GM23248 (cell line): ENCODE results near the gene MAML2. TPM values are rescaled to one million over a fixed set of nuclear protein-coding genes. Genes with fewer than 3 reads are reported as not detected.
A peak's percentile ranks its signal among the peaks of the same experiment; 100 is the strongest.

Experiments used
- DNase-seq: peaks from one replicate; pipeline ENCODE4 v3.0.0-alpha.2; 2015
- H2AFZ ChIP-seq: fragments of 200-600 bp; sonication (generic); 2 replicates; pipeline ENCODE4 v1.6.1; 2016; ENCODE audit warnings: antibody characterized with exemption
- H3F3A ChIP-seq: fragments of 200-600 bp; sonication (generic); 2 replicates; pipeline ENCODE4 v1.6.1; 2016; ENCODE audit warnings: mild to moderate bottlenecking, antibody characterized with exemption, mixed run types; ENCODE audit not compliant: insufficient read depth
- H3K27ac ChIP-seq: fragments of 200-600 bp; sonication (generic); 2 replicates; pipeline ENCODE4 v1.5.1; 2016; ENCODE audit warnings: mild to moderate bottlenecking
- H3K27me3 ChIP-seq: fragments of 200-600 bp; sonication (generic); replicated peaks from 2 replicates; pipeline ENCODE4 v1.6.1; 2016; ENCODE audit warnings: mild to moderate bottlenecking; ENCODE audit not compliant: insufficient read depth
- H3K36me3 ChIP-seq: fragments of 200-600 bp; sonication (generic); 2 replicates; pipeline ENCODE4 v1.6.1; 2016; ENCODE audit warnings: low read depth, mild to moderate bottlenecking
- H3K4me1 ChIP-seq: fragments of 200-600 bp; sonication (generic); 2 replicates; pipeline ENCODE4 v1.6.1; 2016; ENCODE audit warnings: mild to moderate bottlenecking; ENCODE audit not compliant: insufficient read depth
- H3K4me2 ChIP-seq: fragments of 200-600 bp; sonication (generic); one replicate; pipeline ENCODE4 v1.6.1; 2016; ENCODE audit warnings: mild to moderate bottlenecking; ENCODE audit not compliant: unreplicated experiment
- H3K4me3 ChIP-seq: fragments of 200-600 bp; sonication (generic); 2 replicates; pipeline ENCODE4 v1.5.1; 2016; ENCODE audit warnings: mild to moderate bottlenecking
- H3K79me2 ChIP-seq: fragments of 200-600 bp; sonication (generic); 2 replicates; pipeline ENCODE4 v1.6.1; 2016; ENCODE audit warnings: mild to moderate bottlenecking; ENCODE audit not compliant: insufficient read depth
- H3K9ac ChIP-seq: fragments of 200-600 bp; sonication (generic); 2 replicates; pipeline ENCODE4 v1.6.1; 2016; ENCODE audit warnings: mild to moderate bottlenecking
- H3K9me2 ChIP-seq: fragments of 200-600 bp; sonication (generic); 2 replicates; pipeline ENCODE4 v1.6.1; 2016; ENCODE audit warnings: mixed run types, mild to moderate bottlenecking, moderate library complexity; ENCODE audit not compliant: insufficient read depth
- H3K9me3 ChIP-seq: fragments of 200-600 bp; sonication (generic); one replicate; pipeline ENCODE4 v1.6.1; 2017; ENCODE audit warnings: low read depth
- H4K20me1 ChIP-seq: fragments of 200-600 bp; sonication (generic); 2 replicates; pipeline ENCODE4 v1.6.0; 2016; ENCODE audit not compliant: insufficient read depth
- EZH2 ChIP-seq: fragments of 200-600 bp; sonication (generic); IDR thresholded peaks from 2 replicates; pipeline ENCODE4 v1.6.1; 2018; ENCODE audit warnings: antibody characterized with exemption, mild to moderate bottlenecking; ENCODE audit not compliant: insufficient read depth, poor library complexity, severe bottlenecking
- EZH2phosphoT487 ChIP-seq: fragments of 200-600 bp; sonication (generic); IDR thresholded peaks from 2 replicates; pipeline ENCODE4 v1.6.1; 2018; ENCODE audit warnings: antibody characterized with exemption, moderate library complexity, mild to moderate bottlenecking, low read depth; ENCODE audit not compliant: insufficient read depth
- whole genome bisulfite sequencing, 2 experiments: methylation state at CpG; one replicate each; pipeline ENCODE4 v1.1.6; 2015 to 2017; ENCODE audit warnings: low lambda C conversion rate in 2 of 2, low coverage in 1 of 2; ENCODE audit errors: missing lambda C conversion rate in 2 of 2; 5-methylcytosine and 5-hydroxymethylcytosine counted together
- in situ Hi-C: fragments of 300-500 bp; cut with MboI; formaldehyde crosslinking; loops from 2 replicates; pipeline ENCODE4 v1.15.0; 2020
- polyA plus RNA-seq: library from polyadenylated mRNA; unstranded; fragments of >200 nt; fragmentation: Nextera tagmentation; extraction: Ambion mirVana; gene quantifications from 2 replicates; pipeline ENCODE4 v1.2.1, GENCODE V29; 2016
- total RNA-seq: library from RNA; depleted of rRNA; stranded (reverse); fragments of >200 nt; shearing (Covaris generic); gene quantifications from 2 replicates; pipeline ENCODE4 v1.2.3, GENCODE V29; 2014

Gene MAML2
- total and polyA plus RNA-seq, 2 experiments from 2014 or later = 7.4 to 23.7 TPM

DNA sequence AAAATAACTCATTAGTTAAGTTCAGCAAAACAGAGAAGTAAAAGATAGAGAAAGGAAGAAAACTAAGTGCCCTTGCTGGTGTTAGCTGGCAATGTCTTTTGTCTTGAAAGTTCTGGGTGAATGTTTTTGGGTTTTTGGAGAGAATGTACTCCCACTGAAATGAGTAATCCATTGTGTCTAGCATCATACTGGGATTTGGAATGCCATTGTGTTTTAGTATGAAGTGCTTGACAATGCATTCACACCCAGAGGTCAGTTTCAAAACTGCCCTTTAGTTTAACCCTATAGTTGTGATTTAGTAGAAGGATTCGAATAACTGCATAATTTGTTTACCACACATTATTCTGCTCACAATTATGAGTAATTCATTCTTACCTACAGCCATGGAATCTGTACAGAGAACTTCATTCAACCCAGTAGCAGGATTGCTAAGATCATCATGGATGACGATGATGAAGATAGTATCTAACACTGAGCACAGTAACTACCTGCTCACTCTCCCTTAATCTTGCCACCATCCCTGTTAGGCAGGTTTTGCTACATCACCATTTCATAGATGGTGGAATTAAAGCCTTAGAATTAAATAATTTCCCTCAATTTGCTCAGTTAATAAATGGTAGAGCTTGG lies 33.9 kb downstream of the MAML2 start:
- peaks cover 77% of the 10 kb centered on the region for H3K79me2 ChIP-seq
- WGBS, 2 experiments = 28 to 34% methylated on average over 2 of the region's 2 CpGs
- peaks cover 96% of the 10 kb centered on the region for H3K4me1 ChIP-seq
- TF ChIP-seq EZH2phosphoT487 = no peak
- in situ Hi-C loops = no loop called here
- no peaks in the 10 kb centered on the region for H3K9me2 ChIP-seq
- H2AFZ ChIP-seq = no peak overlapping the region
- H3F3A ChIP-seq = peaks cover 96% of the 10 kb centered on the region
- peak; percentile 87 for DNase-seq
- H3K36me3 ChIP-seq = no peaks in the 10 kb centered on the region
- H4K20me1 ChIP-seq = no peaks in the 10 kb centered on the region
- peak overlapping the region; percentile 96 for H3K4me2 ChIP-seq
- peak overlapping the region; percentile 91 for H3K9ac ChIP-seq
- no peaks in the 10 kb centered on the region for H3K27me3 ChIP-seq
- H3K27ac ChIP-seq = peak overlapping the region; percentile 99
- H3K9me3 ChIP-seq = no peaks in the 10 kb centered on the region
- H3K4me3 ChIP-seq = peak overlapping the region; percentile 66

DNA sequence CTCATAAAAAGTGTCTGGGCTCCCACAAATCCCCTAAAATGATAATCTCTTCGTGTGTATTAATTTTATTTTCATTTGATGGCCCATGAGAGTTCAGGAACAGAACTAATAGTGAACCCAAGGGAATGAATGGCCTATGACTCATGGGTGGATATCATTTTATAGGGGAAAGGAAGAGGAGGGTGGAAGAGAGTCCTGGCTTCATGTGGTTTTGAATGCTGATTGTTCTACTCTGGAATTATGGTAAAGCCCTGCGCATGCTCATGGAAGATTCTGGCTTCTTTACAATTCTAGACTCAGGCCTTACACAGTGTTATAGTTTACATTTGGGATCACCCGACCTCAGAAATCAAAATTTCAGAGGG lies 35.2 kb downstream of the MAML2 start:
- H3K4me1 ChIP-seq = peaks cover 96% of the 10 kb centered on the region
- H3K79me2 ChIP-seq = peaks cover 76% of the 10 kb centered on the region
- no peaks in the 10 kb centered on the region for H3K9me3 ChIP-seq
- no peaks in the 10 kb centered on the region for H3K27me3 ChIP-seq
- H2AFZ ChIP-seq = no peak overlapping the region
- in situ Hi-C loops = no loop called here
- 1 to 2% methylated on average over 3 of the region's 3 CpGs for WGBS, 2 experiments
- DNase-seq = peak; percentile 92
- peak overlapping the region; percentile 66 for H3K4me3 ChIP-seq
- H3K4me2 ChIP-seq = peak overlapping the region; percentile 96
- H3K9ac ChIP-seq = peak overlapping the region; percentile 91
- H3K36me3 ChIP-seq = no peaks in the 10 kb centered on the region
- peaks cover 96% of the 10 kb centered on the region for H3F3A ChIP-seq
- TF ChIP-seq EZH2 (no peak), EZH2phosphoT487 (no peak)
- no peaks in the 10 kb centered on the region for H4K20me1 ChIP-seq
- no peaks in the 10 kb centered on the region for H3K9me2 ChIP-seq
- H3K27ac ChIP-seq = peak overlapping the region; percentile 99

DNA sequence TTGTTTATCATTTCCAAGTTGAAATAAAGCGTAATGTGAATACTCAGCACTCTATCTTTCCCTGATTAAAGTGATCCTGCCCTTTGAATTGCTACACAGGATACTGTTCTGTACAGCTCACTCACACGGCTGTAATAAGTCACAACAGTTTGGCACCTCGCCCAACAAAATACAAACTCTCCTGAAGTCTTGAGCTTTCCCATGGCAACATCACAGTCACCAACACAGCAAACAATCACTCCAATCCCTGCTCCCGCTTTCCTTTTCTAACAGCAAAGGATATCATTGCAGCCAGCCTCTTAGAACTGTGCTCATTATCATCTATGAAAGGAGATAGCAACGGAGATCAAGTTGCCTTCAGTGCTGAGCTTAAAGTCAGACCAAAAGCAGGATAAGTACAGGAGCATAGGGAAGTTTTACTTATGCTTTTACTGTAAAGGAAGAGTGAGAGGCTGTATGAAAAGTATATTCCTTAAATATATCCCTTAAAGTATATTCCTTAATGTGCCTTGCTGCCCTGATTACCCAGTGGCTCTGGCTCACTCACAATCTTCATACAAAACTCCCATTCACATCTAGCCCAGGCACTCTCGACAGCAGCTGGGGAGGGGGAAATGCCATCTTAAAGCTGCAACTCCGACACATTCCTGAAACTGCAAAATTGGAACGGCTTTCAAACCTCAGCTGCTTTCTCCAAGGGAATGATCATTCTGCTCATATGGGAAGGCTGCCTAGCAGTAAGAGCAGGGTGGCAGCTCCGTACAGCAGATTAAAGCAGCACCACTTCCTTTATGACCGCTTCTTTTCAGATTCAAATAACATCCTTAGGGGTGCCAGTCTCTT lies 35.8 kb downstream of the MAML2 start:
- TF ChIP-seq EZH2phosphoT487 = no peak
- no peak for TF ChIP-seq EZH2
- 2% methylated on average over 10 of the region's 10 CpGs for WGBS, 2 experiments
- Histone ChIP-seq H3F3A (peaks cover 95% of the 10 kb centered on the region), H3K4me3 (peak overlapping the region; percentile 66), H3K9ac (peak overlapping the region; percentile 91), H3K4me1 (peaks cover 96% of the 10 kb centered on the region), H3K27ac (peak overlapping the region; percentile 99), H4K20me1 (no peaks in the 10 kb centered on the region), H3K9me2 (no peaks in the 10 kb centered on the region), H3K36me3 (no peaks in the 10 kb centered on the region), H3K79me2 (peaks cover 76% of the 10 kb centered on the region), H3K27me3 (no peaks in the 10 kb centered on the region), H2AFZ (no peak overlapping the region), H3K9me3 (no peaks in the 10 kb centered on the region), H3K4me2 (peak overlapping the region; percentile 96)
- peak; percentile 99 for DNase-seq
- in situ Hi-C loops = no loop called here

DNA sequence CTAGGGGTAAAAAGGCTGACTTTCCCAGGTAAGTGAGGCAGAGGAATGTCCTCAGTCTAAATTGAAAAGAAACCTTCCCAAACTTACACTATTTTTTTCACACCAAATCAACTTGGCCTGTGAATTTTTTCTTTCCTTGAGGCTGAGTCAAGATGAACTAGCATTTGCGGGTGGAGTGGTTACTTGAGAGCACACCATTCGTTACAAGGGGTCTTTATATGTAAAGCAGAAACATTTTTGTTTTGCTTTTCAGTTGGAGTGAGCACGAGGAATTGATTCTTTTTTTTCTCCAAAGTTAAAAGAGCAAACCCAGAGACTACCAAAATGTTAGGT lies 36.4 kb downstream of the MAML2 start:
- Histone ChIP-seq H3K4me2 (peak overlapping the region; percentile 96), H3K36me3 (no peaks in the 10 kb centered on the region), H3K9me2 (no peaks in the 10 kb centered on the region), H3K79me2 (peaks cover 76% of the 10 kb centered on the region), H4K20me1 (no peaks in the 10 kb centered on the region), H3K27ac (peak overlapping the region; percentile 99), H3K9me3 (no peaks in the 10 kb centered on the region), H3F3A (peaks cover 94% of the 10 kb centered on the region), H2AFZ (no peak overlapping the region), H3K4me3 (peak overlapping the region; percentile 66), H3K9ac (peak overlapping the region; percentile 91), H3K4me1 (peaks cover 95% of the 10 kb centered on the region), H3K27me3 (no peaks in the 10 kb centered on the region)
- in situ Hi-C loops = no loop called here
- TF ChIP-seq EZH2 = no peak
- TF ChIP-seq EZH2phosphoT487 = no peak
- DNase-seq = peak; percentile 75
- 2 to 3% methylated on average over 3 of the region's 3 CpGs for WGBS, 2 experiments
